Natural killer cell (primary cell): ENCODE data around the gene SNX14. TPM values are rescaled to one million over a fixed set of nuclear protein-coding genes. Genes with fewer than 3 reads are reported as not detected.
A peak's percentile ranks its signal among the peaks of the same experiment; 100 is the strongest.

ENCODE experiments used
- ATAC-seq, 3 donors: fragments of 150-1000 bp in 2 of 3; fragments of 200-7000 bp in 1 of 3; cut with Tn5 transposase; 1 replicate in 1 of 3; 2 replicates in 2 of 3; pipeline ENCODE4 v1.10.0; 2021; ENCODE audit warnings: mild to moderate bottlenecking in 2 of 3, moderate library complexity in 2 of 3
- DNase-seq, 2 donors: peaks; one replicate each; pipeline versions ENCODE4 v3.0.0 to v3.0.0-alpha.2; 2013 to 2021; ENCODE audit warnings: mixed read lengths in 1 of 2
- H3K27ac ChIP-seq: one replicate; pipeline ENCODE4 v1.5.1; 2013; ENCODE audit warnings: mild to moderate bottlenecking, low read length
- H3K27me3 ChIP-seq: one replicate; pipeline ENCODE4 v1.6.1; 2013; ENCODE audit warnings: low read length; ENCODE audit not compliant: control insufficient read depth, insufficient read depth
- H3K36me3 ChIP-seq: one replicate; pipeline ENCODE4 v1.6.1; 2013; ENCODE audit warnings: low read length; ENCODE audit not compliant: control insufficient read depth, insufficient read depth
- H3K4me1 ChIP-seq: one replicate; pipeline ENCODE4 v1.6.1; 2013; ENCODE audit warnings: low read length; ENCODE audit not compliant: control insufficient read depth, insufficient read depth
- H3K4me3 ChIP-seq: one replicate; pipeline ENCODE4 v1.5.1; 2013; ENCODE audit warnings: low read length
- H3K9me3 ChIP-seq: one replicate; pipeline ENCODE4 v1.6.1; 2013; ENCODE audit warnings: low read length; ENCODE audit not compliant: control insufficient read depth, insufficient read depth
- H3K27ac Mint-ChIP-seq, 2 donors: one replicate each; pipeline ENCODE4 v1.8.0; 2022; ENCODE audit warnings: mild to moderate bottlenecking in 2 of 2, mixed read lengths in 2 of 2, moderate library complexity in 1 of 2
- H3K27me3 Mint-ChIP-seq, 2 donors: one replicate each; pipeline ENCODE4 v1.8.0; 2022; ENCODE audit warnings: low read depth in 2 of 2, mixed read lengths in 2 of 2
- H3K36me3 Mint-ChIP-seq: one replicate; pipeline ENCODE4 v1.8.0; 2022; ENCODE audit warnings: mixed read lengths
- H3K4me1 Mint-ChIP-seq, 2 donors: one replicate each; pipeline ENCODE4 v1.8.0; 2022; ENCODE audit warnings: mixed read lengths in 2 of 2
- H3K4me3 Mint-ChIP-seq: one replicate; pipeline ENCODE4 v1.8.0; 2022; ENCODE audit warnings: mild to moderate bottlenecking, moderate library complexity, mixed read lengths
- H3K9me3 Mint-ChIP-seq, 2 donors: one replicate each; pipeline ENCODE4 v1.8.0; 2022; ENCODE audit warnings: mixed read lengths in 2 of 2
- WGBS: methylation state at CpG from one replicate; pipeline ENCODE4 v1.1.7; 2013; ENCODE audit warnings: missing lambda C conversion rate; ENCODE audit not compliant: insufficient coverage; 5-methylcytosine and 5-hydroxymethylcytosine counted together
- intact Hi-C: fragments of 100-400 bp; cut with micrococcal nuclease; formaldehyde crosslinking; loops from one replicate; pipeline ENCODE4 v1.14.2; 2022
- total RNA-seq, 4 donors: library from RNA; stranded (reverse); fragments of 120-200 nt in 1 of 4; gene quantifications; one replicate each; pipeline versions ENCODE4 v1.2.3 to v1.2.4, GENCODE V29; 2013 to 2022
- TF ChIP-seq, protein P1 (sequence below): fragments of 200-600 bp; IDR thresholded peaks from one replicate; pipeline ENCODE4 v1.8.0; 2022; ENCODE audit warnings: antibody characterized with exemption

Gene SNX14
- total RNA-seq, 3 donors from 2014 or later (not counting 1 experiment from before 2014, with no cell fraction given) = 73.0 to 109 (median 80.3) TPM

DNA sequence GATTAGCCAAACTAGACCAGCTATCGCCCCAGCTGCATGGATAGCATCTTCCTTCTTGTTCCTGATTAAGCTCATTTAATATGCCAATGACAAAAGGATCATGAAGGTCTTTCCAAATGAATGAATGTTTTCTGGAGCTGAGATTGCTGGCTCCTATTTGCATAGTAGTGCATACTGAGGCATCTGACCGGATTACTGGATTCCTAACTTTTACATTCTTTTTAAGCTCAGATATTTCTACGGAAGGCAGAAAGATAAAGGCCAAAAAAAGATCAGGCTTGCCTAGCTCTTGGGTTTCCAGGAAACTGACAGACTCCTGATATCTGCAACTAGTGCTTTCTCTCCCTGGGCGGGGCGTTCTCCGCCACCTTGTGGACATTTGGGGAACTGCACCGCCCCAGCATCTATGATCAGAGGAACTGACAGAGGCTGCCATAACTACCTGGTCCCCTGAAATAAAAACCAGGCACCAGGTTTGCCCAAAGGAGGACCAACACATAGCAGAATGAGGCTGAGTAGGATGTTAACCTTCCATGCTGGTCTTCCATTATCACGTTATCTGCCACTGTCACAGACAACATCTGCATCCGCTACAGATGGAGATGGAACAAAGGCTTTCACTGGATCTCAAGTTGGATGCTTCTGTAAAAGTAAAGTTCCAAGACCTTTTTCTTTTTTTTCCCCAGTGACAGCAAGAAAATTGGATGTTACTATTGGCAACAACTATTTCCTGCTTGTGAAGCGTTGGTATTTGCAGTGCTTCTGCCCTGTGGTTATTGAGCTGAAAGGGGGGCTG lies 110.6 kb downstream of the SNX14 start:
- WGBS = 33% methylated on average over 10 of the region's 10 CpGs
- intact Hi-C loops = loop anchor here (1.0 kb wide), 1 partner anchor 128 kb away; no protein-coding TSS in a partner anchor
- Mint-ChIP-seq H3K4me1 (peaks cover 6% of the 10 kb centered on the region in 2 donors), H3K36me3 (no peaks in the 10 kb centered on the region), H3K4me3 (no peak overlapping the region), H3K27ac (no peak overlapping the region), H3K27me3 (peaks cover 11 to 22% of the 10 kb centered on the region in 2 donors), H3K9me3 (no peaks in the 10 kb centered on the region)
- ATAC-seq (peak; percentile 82 to 96 (median 94)), DNase-seq (peak; percentile 78 to 81)
- TF ChIP-seq, protein P1, sequence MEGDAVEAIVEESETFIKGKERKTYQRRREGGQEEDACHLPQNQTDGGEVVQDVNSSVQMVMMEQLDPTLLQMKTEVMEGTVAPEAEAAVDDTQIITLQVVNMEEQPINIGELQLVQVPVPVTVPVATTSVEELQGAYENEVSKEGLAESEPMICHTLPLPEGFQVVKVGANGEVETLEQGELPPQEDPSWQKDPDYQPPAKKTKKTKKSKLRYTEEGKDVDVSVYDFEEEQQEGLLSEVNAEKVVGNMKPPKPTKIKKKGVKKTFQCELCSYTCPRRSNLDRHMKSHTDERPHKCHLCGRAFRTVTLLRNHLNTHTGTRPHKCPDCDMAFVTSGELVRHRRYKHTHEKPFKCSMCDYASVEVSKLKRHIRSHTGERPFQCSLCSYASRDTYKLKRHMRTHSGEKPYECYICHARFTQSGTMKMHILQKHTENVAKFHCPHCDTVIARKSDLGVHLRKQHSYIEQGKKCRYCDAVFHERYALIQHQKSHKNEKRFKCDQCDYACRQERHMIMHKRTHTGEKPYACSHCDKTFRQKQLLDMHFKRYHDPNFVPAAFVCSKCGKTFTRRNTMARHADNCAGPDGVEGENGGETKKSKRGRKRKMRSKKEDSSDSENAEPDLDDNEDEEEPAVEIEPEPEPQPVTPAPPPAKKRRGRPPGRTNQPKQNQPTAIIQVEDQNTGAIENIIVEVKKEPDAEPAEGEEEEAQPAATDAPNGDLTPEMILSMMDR = peak; percentile 99
- Histone ChIP-seq H3K27ac (no peak overlapping the region), H3K4me3 (no peak overlapping the region), H3K36me3 (no peaks in the 10 kb centered on the region), H3K4me1 (no peaks in the 10 kb centered on the region), H3K9me3 (no peaks in the 10 kb centered on the region), H3K27me3 (peaks cover 4% of the 10 kb centered on the region)

DNA sequence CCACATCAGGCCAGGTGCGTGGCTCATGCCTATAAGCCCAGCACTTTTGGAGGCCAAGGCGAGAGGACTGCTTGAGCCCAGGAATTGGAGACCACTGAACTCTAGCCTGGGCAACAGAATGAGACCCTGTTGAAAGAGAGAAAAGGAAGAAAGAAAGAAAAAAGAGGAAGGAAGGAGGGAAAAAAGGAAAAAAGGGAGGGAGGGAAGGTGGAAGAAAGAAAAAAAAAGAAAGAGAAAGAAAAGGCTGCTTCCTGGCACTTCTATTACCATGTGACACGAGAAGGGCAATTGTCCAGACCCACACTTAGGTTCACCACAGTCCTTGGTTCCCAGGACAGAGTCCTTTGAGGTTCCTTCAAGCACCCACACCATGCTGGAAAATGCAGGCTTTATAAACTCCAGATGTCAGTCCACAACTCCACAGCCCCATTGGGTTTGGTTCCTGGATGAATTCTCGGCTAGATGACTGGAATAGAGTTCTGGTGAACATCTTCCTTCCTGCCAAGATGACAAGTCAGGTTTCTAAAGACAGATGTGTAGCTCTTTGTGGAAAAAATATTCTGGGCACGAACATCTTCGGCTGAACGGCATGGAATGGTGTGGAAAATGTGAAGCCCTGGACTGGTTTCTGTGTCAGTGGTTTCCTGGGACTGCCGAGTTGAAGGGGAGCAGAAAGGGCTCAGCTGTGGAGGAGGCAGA lies 111.3 kb downstream of the SNX14 start:
- Histone ChIP-seq H3K27ac (no peak overlapping the region), H3K9me3 (no peaks in the 10 kb centered on the region), H3K4me1 (no peaks in the 10 kb centered on the region), H3K4me3 (no peak overlapping the region), H3K27me3 (peaks cover 4% of the 10 kb centered on the region), H3K36me3 (no peaks in the 10 kb centered on the region)
- intact Hi-C loops = no loop called here
- TF ChIP-seq, protein P1 = no peak
- ATAC-seq = peak in 1 of 3 donors; percentile 10
- WGBS = 79% methylated on average over 8 of the region's 8 CpGs
- Mint-ChIP-seq H3K9me3 (no peaks in the 10 kb centered on the region), H3K27me3 (peaks cover 10 to 22% of the 10 kb centered on the region in 2 donors), H3K27ac (no peak overlapping the region), H3K4me3 (no peak overlapping the region), H3K36me3 (no peaks in the 10 kb centered on the region), H3K4me1 (peaks cover 6% of the 10 kb centered on the region in 2 donors)
- no peak for DNase-seq

DNA sequence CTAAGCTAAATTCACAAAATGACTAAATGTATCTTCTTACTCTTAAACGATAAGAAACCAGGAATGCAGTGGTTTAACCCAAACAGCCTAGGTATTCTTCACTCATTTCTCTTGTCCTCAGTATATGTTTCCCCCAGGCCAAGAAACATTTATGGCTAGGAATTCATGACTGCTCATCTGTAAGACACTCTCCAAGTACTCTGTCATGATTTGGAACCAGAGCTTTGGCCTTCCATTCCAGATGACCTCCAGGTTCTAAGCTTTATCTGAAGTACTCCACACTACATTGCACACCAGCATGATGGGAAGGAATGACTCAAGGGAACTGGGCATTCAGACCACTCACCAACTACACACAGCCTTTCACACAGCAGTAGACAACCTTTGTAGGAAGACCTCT lies 114.5 kb downstream of the SNX14 start:
- Histone ChIP-seq H3K9me3 (no peaks in the 10 kb centered on the region), H3K27ac (no peak overlapping the region), H3K36me3 (no peaks in the 10 kb centered on the region), H3K27me3 (peaks cover 4% of the 10 kb centered on the region), H3K4me3 (no peak overlapping the region), H3K4me1 (no peaks in the 10 kb centered on the region)
- 89% methylated on average over 1 of the region's 1 CpG for WGBS
- peaks cover 6% of the 10 kb centered on the region in 2 donors for H3K4me1 Mint-ChIP-seq
- no peaks in the 10 kb centered on the region for H3K36me3 Mint-ChIP-seq
- TF ChIP-seq, protein P1 = no peak
- no peaks in the 10 kb centered on the region for H3K9me3 Mint-ChIP-seq
- no peak overlapping the region for H3K4me3 Mint-ChIP-seq
- no peak overlapping the region for H3K27ac Mint-ChIP-seq
- no peak for ATAC-seq
- DNase-seq = no peak
- peaks cover 8 to 24% of the 10 kb centered on the region in 2 donors for H3K27me3 Mint-ChIP-seq
- intact Hi-C loops = no loop called here
